Stomach smooth muscle (tissue), 2 donors: ENCODE data around the gene GPR89A.
"Not testable (repeated sequence)": the region's sequence is repeated elsewhere in the genome, so short reads cannot be mapped to it uniquely, and the experiment has no call there.

Experiments used
- H3K27ac ChIP-seq: one replicate; pipeline ENCODE4 v1.7.0; 2013; ENCODE audit warnings: mild to moderate bottlenecking, low read length, inconsistent platforms
- H3K27me3 ChIP-seq, 2 donors: one replicate each; pipeline ENCODE4 v1.7.0; 2013; ENCODE audit warnings: low read length in 2 of 2; ENCODE audit not compliant: insufficient read depth in 2 of 2, control insufficient read depth in 1 of 2
- H3K36me3 ChIP-seq, 2 donors: one replicate each; pipeline ENCODE4 v1.7.0; 2013; ENCODE audit warnings: low read length in 2 of 2; ENCODE audit not compliant: control insufficient read depth in 2 of 2, insufficient read depth in 2 of 2
- H3K4me1 ChIP-seq: one replicate; pipeline ENCODE4 v1.7.0; 2013; ENCODE audit warnings: low read length; ENCODE audit not compliant: control insufficient read depth, insufficient read depth
- H3K4me3 ChIP-seq, 2 donors: one replicate each; pipeline ENCODE4 v1.7.0; 2013; ENCODE audit warnings: low read length in 2 of 2
- H3K9ac ChIP-seq, 2 donors: one replicate each; pipeline ENCODE4 v1.7.0; 2013; ENCODE audit warnings: low read length in 2 of 2, mild to moderate bottlenecking in 1 of 2
- H3K9me3 ChIP-seq, 2 donors: one replicate each; pipeline ENCODE4 v1.7.0; 2013; ENCODE audit warnings: low read length in 2 of 2; ENCODE audit not compliant: control insufficient read depth in 2 of 2
- donor health status: healthy.
- donor health status: Pancreatic carcinoma.

The GPR89A gene

GRCh38 chr1:145620073-145620472, 12.3 kb downstream of the GPR89A start:
- H3K4me3 ChIP-seq, H3K27me3 ChIP-seq, H3K4me1 ChIP-seq, H3K9me3 ChIP-seq, H3K9ac ChIP-seq, H3K27ac ChIP-seq, H3K36me3 ChIP-seq: not testable (repeated sequence)

- not testable (repeated sequence) for H3K4me1 ChIP-seq, H3K4me3 ChIP-seq, H3K9me3 ChIP-seq, H3K27me3 ChIP-seq, H3K36me3 ChIP-seq, H3K9ac ChIP-seq, H3K27ac ChIP-seq
These were observed 14.4 kb downstream of the GPR89A start for GRCh38 chr1:145622177-145622576.

DNA sequence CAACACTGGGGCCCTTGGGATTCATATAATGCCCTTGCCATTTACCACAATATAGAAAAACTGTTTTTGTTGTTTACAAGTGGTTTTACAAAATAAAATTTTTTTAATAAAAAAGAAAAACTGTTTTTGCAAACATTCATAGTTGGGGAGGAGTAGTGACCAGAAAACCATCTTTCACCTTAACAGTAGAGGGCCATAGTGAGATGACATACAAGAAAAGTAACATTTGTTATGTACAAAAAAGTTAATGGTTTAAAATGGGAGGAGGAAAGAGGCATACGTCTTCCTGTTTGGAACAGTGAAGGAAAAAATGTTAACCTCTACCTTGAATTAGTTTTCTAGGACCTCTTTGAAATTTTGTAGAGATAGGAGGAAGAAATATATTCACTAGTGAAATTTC, 28.4 kb downstream of the GPR89A start:
- not testable (repeated sequence) for H3K36me3 ChIP-seq, H3K4me1 ChIP-seq, H3K9ac ChIP-seq, H3K27ac ChIP-seq, H3K4me3 ChIP-seq, H3K27me3 ChIP-seq, H3K9me3 ChIP-seq

DNA sequence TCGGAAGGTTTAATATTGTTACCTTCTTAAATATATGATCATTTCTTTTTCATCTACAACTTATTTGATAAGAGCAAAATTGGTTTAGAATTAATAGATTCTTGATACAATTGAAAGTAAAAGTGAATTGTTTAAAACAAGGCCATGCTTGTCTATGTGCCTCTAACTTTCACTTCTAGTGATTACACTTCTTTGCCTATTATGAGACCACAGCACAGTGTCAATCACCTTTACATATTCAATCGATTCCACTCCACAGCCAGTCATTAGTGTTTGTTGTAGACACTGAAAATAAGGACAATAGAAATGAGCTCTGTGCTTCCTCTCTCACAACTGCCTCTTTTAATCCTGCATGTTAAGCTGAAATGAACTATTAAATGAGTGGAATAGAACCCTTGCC, 34.1 kb downstream of the GPR89A start:
- H3K4me1 ChIP-seq, H3K27ac ChIP-seq, H3K36me3 ChIP-seq, H3K9me3 ChIP-seq, H3K4me3 ChIP-seq, H3K9ac ChIP-seq, H3K27me3 ChIP-seq: not testable (repeated sequence)

DNA sequence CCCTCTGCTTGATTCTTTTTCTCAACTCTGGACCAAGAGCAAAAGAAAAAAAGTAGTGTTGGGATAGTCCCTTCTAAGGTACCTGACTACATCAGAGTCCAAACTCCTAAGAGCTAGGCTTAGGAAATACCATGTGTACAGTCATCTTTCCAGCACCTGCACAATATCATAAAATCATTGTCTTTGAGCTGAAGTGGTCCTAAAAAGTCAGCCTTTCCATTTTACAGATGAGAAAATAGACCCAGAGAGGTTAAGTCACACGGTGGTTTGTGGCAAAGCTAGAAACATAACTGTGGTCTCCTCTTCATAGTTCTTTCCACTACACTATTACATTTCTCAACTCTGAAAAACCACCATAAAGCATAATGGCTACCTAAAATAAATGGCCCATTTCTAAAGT, 36.2 kb downstream of the GPR89A start:
- H3K36me3 ChIP-seq, H3K27ac ChIP-seq, H3K9ac ChIP-seq, H3K27me3 ChIP-seq, H3K9me3 ChIP-seq, H3K4me3 ChIP-seq, H3K4me1 ChIP-seq: not testable (repeated sequence)

DNA sequence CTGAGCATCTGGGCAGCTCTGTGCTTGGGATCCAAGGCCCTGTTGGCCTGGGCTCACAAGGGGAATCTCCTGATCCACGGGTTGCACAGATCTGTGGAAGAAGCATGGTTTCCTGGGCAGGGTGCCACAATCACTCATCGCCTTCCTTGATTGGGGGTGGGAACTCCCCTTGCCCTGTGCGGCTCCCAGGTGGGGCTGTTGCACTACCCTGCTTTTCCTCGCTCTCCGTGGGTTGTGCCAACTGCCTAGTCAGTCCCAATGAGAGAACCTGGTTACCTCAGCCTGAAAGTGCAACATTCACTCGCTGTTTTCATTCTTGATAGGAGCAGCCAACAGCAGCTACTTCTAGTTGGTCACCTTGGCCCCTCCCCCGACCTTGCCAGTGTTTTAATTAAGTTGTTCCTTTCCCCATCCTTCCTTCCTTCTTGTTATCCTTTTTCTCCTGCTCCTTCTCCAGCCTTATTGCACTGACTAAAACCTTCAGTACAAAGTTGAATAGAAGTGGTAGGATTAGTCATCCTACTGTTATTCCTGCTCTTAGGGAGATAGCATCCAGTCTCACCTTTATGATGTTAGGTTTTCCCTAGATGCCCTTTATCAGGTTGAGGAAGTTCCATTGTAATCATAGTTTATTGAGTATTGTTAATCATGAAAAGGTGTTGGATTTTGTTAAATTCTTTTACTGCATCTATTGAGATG, 48.6 kb downstream of the GPR89A start:
- not testable (repeated sequence) for H3K9me3 ChIP-seq, H3K4me1 ChIP-seq, H3K27ac ChIP-seq, H3K27me3 ChIP-seq, H3K36me3 ChIP-seq, H3K9ac ChIP-seq, H3K4me3 ChIP-seq

DNA sequence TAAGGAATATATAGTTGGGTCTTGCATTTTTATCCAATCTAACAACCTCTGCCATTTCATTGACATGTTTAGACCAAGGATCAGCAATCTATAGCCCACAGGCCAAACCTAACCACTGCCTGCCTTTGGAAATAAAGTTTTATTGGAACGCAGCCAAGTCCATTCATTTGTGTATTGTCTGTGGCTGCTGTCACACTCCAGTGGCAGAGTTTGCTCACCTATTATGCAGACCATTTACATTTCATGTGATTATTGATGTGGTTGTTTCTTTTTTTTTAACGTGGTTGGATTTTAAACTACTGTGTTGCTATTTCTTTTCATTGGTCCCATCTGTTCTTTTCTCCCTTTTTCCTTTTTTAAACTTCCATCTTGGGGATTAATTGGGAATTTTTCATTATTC, 54.7 kb downstream of the GPR89A start:
- H3K4me3 ChIP-seq, H3K27ac ChIP-seq, H3K9me3 ChIP-seq, H3K4me1 ChIP-seq, H3K27me3 ChIP-seq, H3K36me3 ChIP-seq, H3K9ac ChIP-seq: not testable (repeated sequence)

GRCh38 chr1:145665015-145665414, 57.2 kb downstream of the GPR89A start:
- not testable (repeated sequence) for H3K4me3 ChIP-seq, H3K27ac ChIP-seq, H3K27me3 ChIP-seq, H3K36me3 ChIP-seq, H3K9me3 ChIP-seq, H3K9ac ChIP-seq, H3K4me1 ChIP-seq

- not testable (repeated sequence) for H3K9ac ChIP-seq, H3K27ac ChIP-seq, H3K9me3 ChIP-seq, H3K4me3 ChIP-seq, H3K27me3 ChIP-seq, H3K36me3 ChIP-seq, H3K4me1 ChIP-seq
These were observed 63.4 kb downstream of the GPR89A start for GRCh38 chr1:145670995-145671745.

DNA sequence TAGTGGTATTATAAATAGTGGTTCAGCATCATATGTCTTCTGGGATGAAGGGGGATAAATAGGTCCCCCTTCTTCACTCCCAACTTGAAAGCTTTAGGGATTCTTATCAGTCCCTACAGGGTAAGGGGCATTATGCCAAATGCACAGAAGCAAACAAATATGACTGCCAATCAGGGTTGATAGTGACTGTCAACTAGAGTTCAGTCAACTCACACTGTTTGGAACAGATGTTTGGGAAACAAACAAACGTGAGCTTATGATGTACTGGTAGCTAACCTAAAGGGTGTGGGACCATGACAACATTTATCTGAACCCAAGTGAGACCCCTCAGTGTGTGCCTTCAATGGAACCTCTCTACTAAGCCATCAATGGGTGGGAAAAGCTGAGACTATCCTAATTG, 65.4 kb downstream of the GPR89A start:
- not testable (repeated sequence) for H3K9me3 ChIP-seq, H3K4me1 ChIP-seq, H3K27me3 ChIP-seq, H3K9ac ChIP-seq, H3K27ac ChIP-seq, H3K4me3 ChIP-seq, H3K36me3 ChIP-seq

DNA sequence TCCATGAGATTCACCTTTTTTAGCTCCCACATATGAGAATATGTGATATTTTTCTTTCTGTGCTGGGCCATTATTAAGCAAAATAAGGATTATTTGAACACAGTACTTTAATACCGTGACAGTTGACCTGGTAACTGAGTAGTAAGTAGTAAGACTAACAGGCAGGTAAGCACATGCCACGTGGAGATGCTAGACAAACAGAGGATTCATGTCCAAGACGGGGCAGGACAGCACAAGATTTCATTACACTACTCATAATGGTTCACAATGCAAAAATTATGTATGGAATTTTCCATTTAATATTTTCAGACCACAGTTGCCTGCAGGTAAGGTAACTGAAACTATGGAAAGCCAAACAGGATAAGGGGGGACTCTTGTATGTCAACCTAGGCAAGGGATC, 77.1 kb downstream of the GPR89A start:
- not testable (repeated sequence) for H3K27ac ChIP-seq, H3K27me3 ChIP-seq, H3K4me1 ChIP-seq, H3K9me3 ChIP-seq, H3K9ac ChIP-seq, H3K36me3 ChIP-seq, H3K4me3 ChIP-seq
